ENCODE data around the gene RASGRP1.

GRCh38 chr15:38512901-38513300, 51.7 kb downstream of the RASGRP1 start:
- TF ChIP-seq CTCF (IDR thresholded peaks at IDR 0.05) (no peak), ZFX (IDR thresholded peaks at IDR 0.05; ENCODE audit: borderline replicate concordance) (no peak)

Data from 22Rv1 (cell line).